Fibroblast of skin of scalp (primary cell): ENCODE results near the gene PRSS27.

Experiments
- DNase-seq: peaks from one replicate; pipeline ENCODE4 v3.0.0-alpha.2; 2013

The PRSS27 gene

GRCh38 chr16:2751577-2752034 is 31.6 kb upstream of the PRSS27 start:
- no peak for DNase-seq

- no peak for DNase-seq
Measured at GRCh38 chr16:2749936-2750335, 29.9 kb upstream of the PRSS27 start.

GRCh38 chr16:2749476-2749875 is 29.5 kb upstream of the PRSS27 start:
- no peak for DNase-seq

- DNase-seq = no peak
Measured at GRCh38 chr16:2748757-2749455, 28.9 kb upstream of the PRSS27 start.

- no peak for DNase-seq
Measured at GRCh38 chr16:2745961-2746360, 25.9 kb upstream of the PRSS27 start.

- DNase-seq = no peak
Measured at GRCh38 chr16:2745116-2745890, 25.3 kb upstream of the PRSS27 start.

GRCh38 chr16:2744711-2745110 is 24.7 kb upstream of the PRSS27 start:
- DNase-seq = no peak

GRCh38 chr16:2743007-2743810 is 23.2 kb upstream of the PRSS27 start:
- DNase-seq = no peak

- no peak for DNase-seq
Measured at GRCh38 chr16:2742323-2743006, 22.4 kb upstream of the PRSS27 start.

GRCh38 chr16:2741168-2741567 is 21.1 kb upstream of the PRSS27 start:
- no peak for DNase-seq

GRCh38 chr16:2740476-2740875 is 20.5 kb upstream of the PRSS27 start:
- DNase-seq = no peak

- no peak for DNase-seq
Measured at GRCh38 chr16:2739625-2740430, 19.8 kb upstream of the PRSS27 start.

- DNase-seq = no peak
Measured at GRCh38 chr16:2738615-2739014, 18.6 kb upstream of the PRSS27 start.

GRCh38 chr16:2737895-2738418 is 17.9 kb upstream of the PRSS27 start:
- no peak for DNase-seq

- DNase-seq = no peak
Measured at GRCh38 chr16:2737238-2737605, 17.2 kb upstream of the PRSS27 start.

- no peak for DNase-seq
Measured at GRCh38 chr16:2736476-2737237, 16.6 kb upstream of the PRSS27 start.

- DNase-seq = no peak
Measured at GRCh38 chr16:2734844-2735515, 15.0 kb upstream of the PRSS27 start.

GRCh38 chr16:2728034-2728433 is 8.0 kb upstream of the PRSS27 start:
- no peak for DNase-seq

- DNase-seq = no peak
Measured at GRCh38 chr16:2726923-2727322, 6.9 kb upstream of the PRSS27 start.

GRCh38 chr16:2724816-2725348 is 4.9 kb upstream of the PRSS27 start:
- no peak for DNase-seq
